HEK293T (cell line): Measurements from ENCODE around the gene FAM124A.

Experiments used
- ELF4 ChIP-seq: fragments of 450-650 bp; IDR thresholded peaks from 2 replicates; pipeline ENCODE4 v1.6.1; 2017; ENCODE audit warnings: antibody characterized with exemption
- FOXM1 ChIP-seq: fragments of 450-650 bp; IDR thresholded peaks from 2 replicates; pipeline ENCODE4 v1.6.1; 2017; ENCODE audit warnings: mild to moderate bottlenecking, borderline replicate concordance
- NFRKB ChIP-seq: fragments of 450-650 bp; IDR thresholded peaks from 2 replicates; pipeline ENCODE4 v1.6.1; 2016; ENCODE audit warnings: mild to moderate bottlenecking, moderate library complexity
- TARDBP ChIP-seq: fragments of 450-650 bp; IDR thresholded peaks from 2 replicates; pipeline ENCODE4 v1.6.1; 2016

DNA sequence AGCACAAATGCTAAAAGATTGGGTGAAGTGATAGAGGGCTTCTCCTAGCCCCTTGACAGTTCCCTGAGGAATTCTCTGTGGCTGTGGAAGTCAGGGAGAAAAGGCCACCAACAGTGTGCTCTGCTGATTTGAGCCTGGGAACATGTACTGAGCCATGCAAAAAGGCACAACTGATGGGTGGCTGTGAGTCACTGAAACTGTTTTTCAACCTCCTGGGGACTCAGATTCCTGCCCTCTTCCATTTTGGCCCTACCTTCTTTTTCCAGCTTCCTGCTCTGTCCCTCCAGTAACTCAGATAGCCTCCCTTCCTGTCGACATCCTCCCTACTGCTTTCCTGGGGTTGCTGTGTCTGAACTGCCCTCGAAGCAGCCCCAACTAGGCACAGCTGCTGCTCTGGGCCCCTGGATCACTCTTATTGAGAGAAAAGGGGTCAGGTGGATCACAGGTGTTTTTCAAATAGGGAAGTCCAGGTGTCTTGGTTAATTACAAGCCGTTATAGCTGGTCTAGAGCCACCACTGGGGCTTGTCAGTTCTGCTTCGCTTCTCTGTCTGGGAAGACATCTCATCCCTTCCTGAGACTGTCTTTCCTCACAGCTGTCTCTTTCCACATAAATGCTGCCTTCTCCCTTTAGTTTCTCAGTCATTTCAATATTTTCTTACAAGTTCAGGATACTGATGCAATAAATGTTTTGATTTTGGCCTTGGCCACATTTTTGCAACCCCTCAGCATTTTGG, 13.7 kb downstream of the FAM124A start:
- no peak for TF ChIP-seq NFRKB
- TF ChIP-seq TARDBP: no peak
- TF ChIP-seq ELF4: no peak
- no peak for TF ChIP-seq FOXM1
